Umbilical cord (tissue), 2 donors: ENCODE results near the gene IFIT5. TPM values are rescaled to one million over a fixed set of nuclear protein-coding genes. Genes with fewer than 3 reads are reported as not detected.
"Not testable (repeated sequence)": the region's sequence is repeated elsewhere in the genome, so short reads cannot be mapped to it uniquely, and the experiment has no call there.

Experiments used
- DNase-seq: peaks from one replicate; pipeline ENCODE4 v3.0.0-alpha.2; 2015; ENCODE audit warnings: low spot score
- total RNA-seq: library from RNA; depleted of rRNA; stranded (reverse); fragments of >200 nt; gene quantifications from one replicate; pipeline ENCODE4 v1.2.3, GENCODE V29; 2014; ENCODE audit warnings: low replicate concordance; ENCODE audit not compliant: insufficient read depth

The IFIT5 gene
- total RNA-seq, 1 donor from 2014 or later = 13.5 TPM

GRCh38 chr10:89428877-89429276 lies 14.5 kb downstream of the IFIT5 start:
- DNase-seq = no peak

GRCh38 chr10:89431977-89432376 lies 17.6 kb downstream of the IFIT5 start:
- peak; percentile 72 for DNase-seq

DNA sequence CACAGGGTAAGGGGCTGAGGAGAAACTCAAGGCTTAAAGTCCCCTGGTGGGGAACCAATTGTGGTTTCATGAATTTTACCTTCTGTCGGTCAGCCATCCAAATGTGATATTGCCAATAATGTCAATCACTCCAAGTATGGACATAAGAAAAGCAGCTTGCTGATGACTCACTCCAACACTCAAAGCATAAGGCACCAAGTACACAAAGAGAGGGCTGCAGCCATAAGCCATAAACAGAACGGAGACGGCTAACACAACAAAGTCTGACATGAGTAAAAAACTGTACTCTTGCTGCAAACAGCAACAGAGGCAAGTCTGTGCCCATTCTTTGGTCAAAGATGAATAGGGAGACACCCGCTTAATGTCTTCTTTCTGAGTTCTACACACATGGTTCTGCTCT lies 24.2 kb downstream of the IFIT5 start:
- no peak for DNase-seq

DNA sequence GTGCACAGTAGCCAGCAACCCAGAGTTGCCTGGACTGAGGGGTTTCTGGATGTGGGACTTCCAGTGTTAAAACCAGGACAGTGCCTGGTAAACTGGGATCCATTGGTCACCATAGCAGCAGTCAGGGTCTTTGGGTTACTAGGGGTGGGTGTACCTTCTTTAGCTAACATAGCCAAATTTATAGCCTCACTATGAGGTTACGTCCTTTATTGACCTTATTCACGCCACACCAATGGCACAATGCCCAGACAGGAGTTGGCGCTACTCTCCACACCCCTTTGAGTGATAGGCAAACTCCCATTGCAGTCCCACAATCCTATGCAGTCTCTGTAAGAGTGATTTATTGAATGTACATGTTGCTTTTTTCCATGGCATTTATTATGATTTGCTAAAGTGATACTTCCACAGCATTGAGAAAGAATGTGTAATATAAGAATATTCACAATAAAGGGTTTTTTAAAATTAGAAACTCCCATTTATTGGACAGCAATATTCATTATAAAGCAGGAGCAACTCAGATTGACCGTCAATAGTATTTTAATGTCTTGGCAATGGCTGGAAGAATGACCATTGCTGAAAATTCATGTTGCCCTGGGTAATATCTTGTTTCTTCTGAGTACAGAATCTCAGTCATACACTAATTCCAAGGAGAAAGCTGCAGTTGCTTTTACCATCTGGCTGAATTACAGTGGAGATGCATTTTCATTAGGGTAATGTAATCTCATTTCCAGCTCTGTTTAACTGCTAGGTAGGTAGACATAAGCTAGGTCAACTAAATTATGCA lies 26.1 kb downstream of the IFIT5 start:
- DNase-seq = no peak

GRCh38 chr10:89442289-89442688 lies 27.9 kb downstream of the IFIT5 start:
- no peak for DNase-seq

DNA sequence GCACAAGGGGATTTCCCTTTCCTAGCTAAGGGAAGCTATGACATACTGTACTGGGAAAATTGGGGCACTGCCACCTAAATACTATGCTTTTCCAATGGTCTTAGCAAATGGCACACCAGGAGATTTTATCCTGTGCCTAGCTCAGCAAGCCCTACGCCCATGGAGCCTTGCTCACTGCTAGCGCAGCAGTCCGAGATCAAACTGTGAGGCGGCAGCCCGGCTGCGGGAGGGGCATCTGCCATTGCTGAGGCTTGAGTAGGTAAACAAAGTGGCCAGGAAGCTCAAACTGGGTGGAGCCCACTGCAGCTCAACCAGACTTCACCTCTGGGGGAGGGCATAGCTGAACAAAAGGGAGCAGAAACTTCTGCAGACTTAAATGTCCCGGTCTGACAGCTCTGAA lies 30.5 kb downstream of the IFIT5 start:
- DNase-seq = not testable (repeated sequence)

DNA sequence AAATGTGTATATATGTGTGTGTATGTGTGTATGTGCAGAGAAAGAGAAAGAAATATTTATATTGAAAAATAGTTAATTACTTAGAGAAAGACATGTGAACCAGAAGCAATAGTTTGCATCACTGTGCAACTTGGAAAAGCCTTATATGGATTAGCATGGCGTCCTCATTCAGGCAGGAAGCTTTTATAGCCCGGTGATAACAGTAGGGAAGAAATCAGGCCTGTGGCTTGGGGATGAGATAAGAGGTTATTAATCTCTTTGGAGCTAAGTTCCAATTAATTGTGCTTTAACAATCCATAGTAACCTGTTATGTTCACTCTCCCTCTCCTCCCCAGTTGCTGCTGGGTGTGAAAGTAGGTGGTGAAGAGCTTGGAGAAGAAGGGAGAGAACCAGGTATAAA lies 36.5 kb downstream of the IFIT5 start:
- DNase-seq = no peak

- DNase-seq = no peak
Measured at GRCh38 chr10:89452193-89452592, 37.8 kb downstream of the IFIT5 start.

- DNase-seq = no peak
Measured at GRCh38 chr10:89454561-89455347, 40.4 kb downstream of the IFIT5 start.

DNA sequence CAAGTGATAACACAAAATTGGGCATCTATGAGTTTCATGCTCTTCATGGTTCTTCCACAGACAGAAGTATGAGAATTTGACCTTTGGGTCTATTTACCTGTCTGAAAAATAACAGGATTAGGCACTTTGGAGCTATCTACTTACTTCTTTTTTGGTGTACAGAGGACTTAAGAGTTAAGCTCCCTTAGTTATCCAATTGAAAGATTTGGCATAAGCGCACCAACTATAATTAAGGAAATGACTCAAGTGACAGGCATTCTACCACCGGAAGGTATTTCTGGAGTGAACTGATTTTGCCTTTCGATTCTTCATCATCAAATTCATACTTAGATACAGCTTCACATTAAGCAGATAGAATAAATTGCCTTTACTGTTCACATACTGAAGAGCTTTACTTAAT lies 43.9 kb downstream of the IFIT5 start:
- no peak for DNase-seq

GRCh38 chr10:89458784-89459183 lies 44.4 kb downstream of the IFIT5 start:
- DNase-seq = no peak

- no peak for DNase-seq
Measured at GRCh38 chr10:89463846-89464537, 49.6 kb downstream of the IFIT5 start.

DNA sequence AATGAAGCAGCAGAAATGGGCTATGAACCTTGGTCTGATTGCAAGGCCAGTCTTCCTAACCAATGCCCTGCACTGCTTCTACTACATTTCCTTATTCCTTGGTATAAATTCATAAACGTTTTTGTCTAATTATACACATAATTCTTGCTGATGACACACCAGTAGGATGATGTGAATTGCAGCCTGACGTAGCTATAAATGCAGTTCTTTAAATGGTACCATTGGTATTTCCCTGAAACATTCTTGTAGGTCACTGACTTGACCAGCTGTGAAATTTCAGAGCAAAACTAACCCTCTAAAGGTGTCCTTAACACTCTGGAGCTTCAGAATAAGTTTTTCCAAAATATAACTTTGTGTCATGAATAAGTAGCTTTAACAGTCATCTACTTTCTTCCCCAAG lies 50.8 kb downstream of the IFIT5 start:
- DNase-seq = no peak

- peak; percentile 80 for DNase-seq
Measured at GRCh38 chr10:89466599-89467035, 52.2 kb downstream of the IFIT5 start.

GRCh38 chr10:89468191-89468965 lies 54.0 kb downstream of the IFIT5 start:
- no peak for DNase-seq

GRCh38 chr10:89469517-89469916 lies 55.1 kb downstream of the IFIT5 start:
- DNase-seq = no peak

Other genes with a start within 250 kb of the IFIT5 start
- gene CH25H, start 207.3 kb upstream of the IFIT5 start, total RNA-seq = 6.5 TPM
- gene LIPA, start 162.8 kb upstream of the IFIT5 start, total RNA-seq = 55.1 TPM
- gene IFIT2, start 112.5 kb upstream of the IFIT5 start, total RNA-seq = 9.1 TPM
- 16.1 TPM for gene IFIT3, start 86.6 kb upstream of the IFIT5 start, total RNA-seq
- gene IFIT1B, start 36.5 kb upstream of the IFIT5 start, total RNA-seq = 26.5 TPM
- gene IFIT1, start 21.9 kb upstream of the IFIT5 start, total RNA-seq = 20.5 TPM
- 2.2 TPM for gene SLC16A12, start 121.0 kb downstream of the IFIT5 start, total RNA-seq
- gene PANK1, start 230.7 kb downstream of the IFIT5 start, total RNA-seq = 6.0 TPM